KMS-11 (cell line): Measurements from ENCODE around the gene LEFTY2.
"Not testable (repeated sequence)": the region's sequence is repeated elsewhere in the genome, so short reads cannot be mapped to it uniquely, and the experiment has no call there.

Experiments
- H2AFZ ChIP-seq: fragments of 200-600 bp; sonication (generic); 2 replicates; pipeline ENCODE4 v1.6.1; 2016; ENCODE audit warnings: antibody characterized with exemption, mixed run types, low read depth
- H3K27ac ChIP-seq: fragments of 200-600 bp; sonication (generic); 2 replicates; pipeline ENCODE4 v1.6.1; 2016; ENCODE audit warnings: mild to moderate bottlenecking, mixed run types
- H3K27me3 ChIP-seq: fragments of 200-600 bp; sonication (generic); 2 replicates; pipeline ENCODE4 v1.6.1; 2017; ENCODE audit warnings: mild to moderate bottlenecking, low read depth, mixed run types, moderate library complexity; ENCODE audit not compliant: insufficient read depth
- H3K36me3 ChIP-seq: fragments of 200-600 bp; sonication (generic); 2 replicates; pipeline ENCODE4 v1.6.1; 2017; ENCODE audit warnings: mild to moderate bottlenecking, mixed run types; ENCODE audit not compliant: insufficient read depth
- H3K4me1 ChIP-seq: fragments of 200-600 bp; sonication (generic); 2 replicates; pipeline ENCODE4 v1.6.1; 2016; ENCODE audit warnings: mild to moderate bottlenecking, low read depth, mixed run types; ENCODE audit not compliant: poor library complexity, severe bottlenecking
- H3K4me2 ChIP-seq: fragments of 200-600 bp; sonication (generic); 2 replicates; pipeline ENCODE4 v1.7.0; 2016; ENCODE audit warnings: mild to moderate bottlenecking, mixed run types
- H3K4me3 ChIP-seq: fragments of 200-600 bp; sonication (generic); IDR thresholded peaks from 2 replicates; pipeline ENCODE4 v1.6.1; 2017; ENCODE audit warnings: low read depth, low read length, mixed read lengths; ENCODE audit not compliant: insufficient read depth
- H3K79me2 ChIP-seq: fragments of 200-600 bp; sonication (generic); 2 replicates; pipeline ENCODE4 v1.6.1; 2016; ENCODE audit warnings: low read depth, mixed run types; ENCODE audit not compliant: insufficient read depth
- H3K9ac ChIP-seq: fragments of 200-600 bp; sonication (generic); 2 replicates; pipeline ENCODE4 v1.6.1; 2016; ENCODE audit warnings: mild to moderate bottlenecking, mixed run types
- H4K20me1 ChIP-seq: fragments of 200-600 bp; sonication (generic); 2 replicates; pipeline ENCODE4 v1.6.1; 2016; ENCODE audit warnings: mild to moderate bottlenecking, mixed run types; ENCODE audit not compliant: insufficient read depth
- CTCF ChIP-seq: fragments of 200-600 bp; sonication (generic); conservative IDR thresholded peaks from 2 replicates; pipeline ENCODE4 v1.6.1; 2017; ENCODE audit warnings: low read depth, mild to moderate bottlenecking, antibody characterized with exemption, low read length, moderate library complexity, mixed read lengths

LEFTY2 gene

DNA sequence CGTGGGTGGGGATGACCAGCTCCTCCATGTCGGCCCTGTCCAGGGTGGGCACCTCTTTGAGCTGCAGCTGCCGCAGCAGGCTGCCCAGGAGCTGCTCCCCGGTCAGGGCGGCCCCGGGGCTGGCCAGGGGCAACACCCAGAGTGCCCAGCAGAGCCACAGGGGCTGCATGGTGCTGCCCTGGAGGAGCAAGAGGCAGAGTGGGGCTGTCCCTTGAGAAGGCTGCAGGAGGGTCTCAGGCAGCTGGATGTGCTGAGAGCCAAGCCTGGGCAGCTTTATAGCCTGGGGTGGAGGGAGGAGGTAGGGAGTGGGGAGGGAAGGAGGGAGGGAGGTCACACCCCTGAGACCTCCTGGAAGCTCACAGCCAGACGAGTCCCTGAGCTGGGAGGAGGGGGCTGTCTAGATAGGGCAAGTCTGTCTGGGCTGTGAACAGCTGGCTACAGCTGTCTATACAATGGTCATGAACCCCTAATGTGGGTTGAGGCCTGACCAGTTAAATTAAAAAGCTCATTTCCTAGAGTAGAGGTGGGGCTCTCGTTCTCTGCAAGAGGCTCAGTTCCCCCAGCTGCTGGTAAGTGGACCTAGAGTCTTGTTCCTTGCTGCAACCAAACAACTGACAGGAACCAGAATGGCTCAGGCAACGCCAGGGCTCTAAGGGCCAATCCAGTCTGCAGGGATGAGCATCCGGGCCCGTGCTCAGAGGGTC lies 52.0 kb downstream of the LEFTY2 start, which contains the start of gene LEFTY1:
Gene LEFTY1 (minus strand): TSS at position 249 of the 704 bp plus-strand sequence. CDS start 80 bp downstream, at position 169.
- Histone ChIP-seq H4K20me1 (no peaks in the 10 kb centered on the region), H3K36me3 (no peaks in the 10 kb centered on the region), H2AFZ (no peak within 1 kb of the TSS), H3K27ac (no peak within 1 kb of the TSS), H3K79me2 (no peaks in the 10 kb centered on the region), H3K4me3 (no peak within 1 kb of the TSS), H3K4me2 (no peak within 1 kb of the TSS), H3K9ac (no peak within 1 kb of the TSS), H3K27me3 (no peaks in the 10 kb centered on the region), H3K4me1 (peaks cover 7% of the 10 kb centered on the region)
- TF ChIP-seq CTCF, result no peak

DNA sequence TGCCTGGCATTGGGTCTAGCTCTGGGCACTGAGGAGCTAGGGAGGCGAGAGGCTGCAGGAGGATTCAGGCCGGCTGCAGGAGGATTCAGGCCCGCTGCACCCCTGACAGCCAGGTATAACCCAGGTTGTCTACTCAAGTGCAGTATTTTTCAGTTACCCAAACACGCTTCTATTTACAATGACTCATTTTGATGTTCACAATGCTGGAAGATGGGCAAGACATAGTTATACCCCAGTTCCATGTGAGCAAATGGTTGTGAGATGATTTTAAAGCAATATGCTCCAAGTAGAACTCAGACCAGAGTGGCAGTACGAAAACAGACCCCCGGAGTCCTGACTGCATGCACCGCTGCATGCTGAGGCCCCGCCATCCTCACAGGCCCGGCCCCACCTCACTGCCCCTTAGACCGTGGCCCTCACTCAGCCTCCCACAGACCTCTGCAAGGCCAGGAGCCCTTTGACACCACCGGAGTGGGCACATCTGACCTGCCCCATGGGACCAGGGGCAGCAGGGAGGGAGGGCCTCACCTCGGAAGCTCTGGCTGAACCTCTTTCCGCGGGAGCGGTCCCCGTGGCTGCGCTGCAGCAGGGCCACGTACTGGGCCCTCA lies 52.6 kb downstream of the LEFTY2 start:
- no peaks in the 10 kb centered on the region for H3K27me3 ChIP-seq
- H3K79me2 ChIP-seq, result no peaks in the 10 kb centered on the region
- H2AFZ ChIP-seq, result no peak overlapping the region
- H4K20me1 ChIP-seq, result no peaks in the 10 kb centered on the region
- no peak overlapping the region for H3K9ac ChIP-seq
- H3K4me1 ChIP-seq, result peaks cover 12% of the 10 kb centered on the region
- no peak overlapping the region for H3K27ac ChIP-seq
- H3K36me3 ChIP-seq, result no peaks in the 10 kb centered on the region
- no peak for TF ChIP-seq CTCF
- H3K4me2 ChIP-seq, result no peak overlapping the region
- H3K4me3 ChIP-seq, result no peak overlapping the region

GRCh38 chr1:225887554-225888288 lies 53.3 kb downstream of the LEFTY2 start:
- H3K4me1 ChIP-seq, result peaks cover 16% of the 10 kb centered on the region
- not testable (repeated sequence) for H3K36me3 ChIP-seq, H2AFZ ChIP-seq, H3K9ac ChIP-seq, H3K4me2 ChIP-seq, H4K20me1 ChIP-seq, H3K4me3 ChIP-seq, H3K27ac ChIP-seq, H3K27me3 ChIP-seq, H3K79me2 ChIP-seq

- H3K4me2 ChIP-seq, result no peak overlapping the region
- peaks cover 16% of the 10 kb centered on the region for H3K4me1 ChIP-seq
- H3K79me2 ChIP-seq, result peaks cover 1% of the 10 kb centered on the region; the same call in 1 of the 2 replicates
- no peak overlapping the region for H2AFZ ChIP-seq
- no peak overlapping the region for H3K27ac ChIP-seq
- H3K4me3 ChIP-seq, result no peak overlapping the region
- no peaks in the 10 kb centered on the region for H3K27me3 ChIP-seq
- H4K20me1 ChIP-seq, result no peaks in the 10 kb centered on the region
- no peaks in the 10 kb centered on the region for H3K36me3 ChIP-seq
- no peak overlapping the region for H3K9ac ChIP-seq
- no peak for TF ChIP-seq CTCF
These were observed 54.0 kb downstream of the LEFTY2 start for GRCh38 chr1:225887030-225887314.
